Measurements from ENCODE around the gene USP8.
"Not testable (repeated sequence)": the region's sequence is repeated elsewhere in the genome, so short reads cannot be mapped to it uniquely, and the experiment has no call there.

Gene USP8

DNA sequence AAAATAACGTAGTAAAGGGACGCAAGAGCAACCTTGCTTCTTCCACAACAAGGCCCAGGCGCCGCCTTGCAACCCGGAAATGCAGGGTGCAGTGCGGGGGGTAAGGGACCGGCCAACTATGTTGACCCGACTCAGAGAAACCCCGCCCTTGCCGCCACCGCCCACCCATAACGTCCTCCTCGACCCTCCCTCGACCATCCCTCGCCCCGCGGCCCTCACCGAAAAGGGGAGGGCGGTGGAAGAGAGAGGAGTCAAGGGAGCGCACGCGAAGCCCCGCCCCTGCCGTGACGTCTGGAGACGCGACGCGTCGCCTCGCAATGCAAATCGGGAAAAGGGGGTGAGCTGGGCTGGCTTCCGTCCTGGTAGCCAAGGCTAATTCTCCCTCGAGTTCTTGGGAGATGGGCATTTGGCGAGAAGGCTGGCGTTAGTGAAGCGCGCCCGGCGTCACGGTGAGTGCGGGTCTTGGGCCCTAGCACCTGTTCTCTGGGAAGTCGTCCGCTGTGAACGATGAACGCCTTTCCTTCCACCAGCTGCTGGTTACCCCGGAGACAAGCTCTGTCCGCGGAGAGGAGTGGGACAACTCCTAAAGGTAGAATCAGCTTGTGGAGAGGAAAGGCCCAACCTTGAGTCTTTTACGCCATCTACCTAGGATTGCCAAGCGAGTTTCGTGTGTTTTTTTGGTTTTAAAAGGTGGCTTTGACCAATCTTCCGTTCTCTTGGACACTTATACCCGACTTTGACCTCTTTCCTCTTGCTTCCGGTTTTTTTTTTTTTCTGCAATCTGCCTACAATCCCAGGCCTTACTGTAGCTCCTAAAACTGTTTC is at the start of gene USP8:
Gene USP8, plus strand, starts transcription at position 340 of the 825 bp plus-strand sequence. CDS start 14,669 bp downstream, outside the sequence.
- DNase-seq = peak; percentile 92

DNA sequence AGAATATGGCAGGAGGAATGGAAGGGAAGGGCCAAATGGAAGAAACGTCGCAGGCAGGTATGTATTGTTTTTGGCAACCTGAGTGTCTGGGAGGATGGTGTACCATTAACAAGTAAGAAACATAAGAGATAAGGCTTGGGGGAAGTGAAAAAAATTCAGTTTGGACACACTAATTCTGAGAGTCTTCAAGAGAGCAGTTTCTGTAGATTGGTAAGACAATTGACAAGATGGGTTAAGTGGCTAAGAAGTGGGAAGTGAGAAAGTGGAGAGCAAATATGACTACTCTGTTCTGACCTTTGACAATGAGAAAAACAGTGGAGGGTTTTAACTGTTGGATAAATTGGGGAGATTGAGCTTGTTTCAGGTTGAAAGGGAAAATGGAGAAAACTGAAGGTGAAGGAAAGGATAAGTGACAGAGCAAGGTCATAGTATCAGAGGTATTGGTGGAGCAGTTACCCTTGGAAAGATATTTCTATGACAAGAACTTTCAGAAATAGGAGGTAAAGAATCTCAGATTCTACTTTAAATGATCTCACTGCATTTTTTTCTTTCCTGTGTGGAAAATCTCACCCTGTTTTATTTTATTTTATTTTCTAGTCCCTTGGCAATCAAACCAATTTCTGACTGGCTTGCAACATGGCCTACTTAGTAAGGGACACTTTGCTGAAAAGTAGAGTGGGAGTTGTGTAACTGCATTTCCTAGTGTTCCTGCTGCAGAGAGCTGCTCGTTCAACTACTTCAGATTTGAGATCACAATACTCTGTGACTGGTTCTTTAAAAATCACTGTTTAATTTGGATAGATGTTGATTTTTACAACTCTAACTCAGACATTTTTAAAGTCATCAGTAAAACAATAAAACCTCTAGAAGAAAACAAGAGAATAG is 46.1 kb upstream of the USP8 start:
- DNase-seq = no peak

GRCh38 chr15:50378776-50379175 is 45.4 kb upstream of the USP8 start:
- DNase-seq = no peak

- DNase-seq = not testable (repeated sequence)
Measured at GRCh38 chr15:50379413-50379812, 44.8 kb upstream of the USP8 start.

GRCh38 chr15:50380089-50380488 is 44.1 kb upstream of the USP8 start:
- no peak for DNase-seq

GRCh38 chr15:50381438-50381837 is 42.8 kb upstream of the USP8 start:
- no peak for DNase-seq

GRCh38 chr15:50382408-50382807 is 41.8 kb upstream of the USP8 start:
- not testable (repeated sequence) for DNase-seq

GRCh38 chr15:50390554-50391264 is 33.5 kb upstream of the USP8 start:
- no peak for DNase-seq

DNA sequence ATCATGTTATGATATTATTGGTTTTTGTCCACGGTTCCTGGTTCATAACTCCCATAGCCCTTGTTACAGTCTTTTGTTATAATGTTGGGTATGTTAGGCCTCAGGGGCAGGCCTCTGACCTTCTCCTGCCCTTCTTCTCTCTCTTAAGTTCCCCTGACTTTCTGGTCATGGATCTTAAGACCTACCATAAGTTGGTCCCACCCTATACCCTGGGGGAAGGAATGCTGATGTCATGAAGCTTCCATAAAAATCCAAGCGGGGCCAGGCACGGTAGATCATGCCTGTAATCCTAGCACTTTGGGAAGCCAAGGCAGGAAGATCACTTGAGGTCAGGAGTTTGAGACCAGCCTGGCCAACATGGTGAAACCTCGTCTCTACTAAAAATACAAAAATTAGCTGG is 32.6 kb upstream of the USP8 start:
- not testable (repeated sequence) for DNase-seq

- DNase-seq = no peak
Measured at GRCh38 chr15:50411870-50412269, 12.3 kb upstream of the USP8 start.

- no peak for DNase-seq
Measured at GRCh38 chr15:50414624-50415023, 9.6 kb upstream of the USP8 start.

DNA sequence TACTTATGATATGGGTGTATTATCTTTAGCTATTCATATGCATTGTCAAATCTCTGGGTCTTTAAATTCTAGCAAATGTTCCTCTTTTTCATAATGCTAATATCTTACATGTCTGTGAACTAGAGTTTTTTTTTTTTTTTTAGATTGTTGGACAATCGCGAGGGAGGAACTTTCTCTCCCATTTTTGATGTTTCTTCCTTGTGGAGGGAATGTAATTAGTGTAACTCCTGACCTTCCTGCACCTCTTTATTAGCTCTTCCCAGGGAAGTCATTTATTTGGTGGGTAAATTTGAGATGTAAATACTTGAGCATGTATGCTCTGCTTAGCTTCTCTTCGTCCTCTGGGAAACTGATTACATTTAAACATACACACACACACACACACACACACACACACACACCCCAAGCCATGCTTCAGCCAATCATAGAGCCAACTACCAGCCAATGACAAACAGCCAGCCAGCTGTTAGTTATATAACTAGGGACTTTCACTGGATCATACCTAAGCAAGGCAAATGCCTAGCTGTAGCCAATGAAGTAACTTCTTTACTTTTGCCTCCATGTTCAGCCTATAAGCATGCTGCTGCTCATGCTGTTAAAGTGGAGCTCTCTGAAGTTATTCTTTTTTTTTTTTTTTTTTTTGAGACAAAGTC is 8.3 kb upstream of the USP8 start:
- no peak for DNase-seq

DNA sequence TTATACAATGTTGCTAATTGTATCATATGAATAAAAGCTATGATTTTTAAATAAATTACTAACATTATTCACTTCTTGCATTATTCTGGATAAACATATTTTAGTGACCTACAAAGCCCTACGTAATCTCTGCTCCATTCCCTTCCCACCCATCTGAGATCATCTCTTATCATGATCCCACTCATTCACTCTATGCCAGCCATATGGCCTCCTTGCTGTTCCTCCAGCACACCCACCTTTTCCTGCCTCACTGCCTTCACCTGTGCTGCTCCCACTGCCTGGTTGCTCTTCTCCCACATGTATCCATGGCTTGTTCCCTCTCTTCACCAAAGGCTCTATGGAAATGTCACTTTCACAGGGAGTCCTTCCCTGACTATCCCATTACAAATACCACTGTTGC is 7.3 kb upstream of the USP8 start:
- no peak for DNase-seq

DNA sequence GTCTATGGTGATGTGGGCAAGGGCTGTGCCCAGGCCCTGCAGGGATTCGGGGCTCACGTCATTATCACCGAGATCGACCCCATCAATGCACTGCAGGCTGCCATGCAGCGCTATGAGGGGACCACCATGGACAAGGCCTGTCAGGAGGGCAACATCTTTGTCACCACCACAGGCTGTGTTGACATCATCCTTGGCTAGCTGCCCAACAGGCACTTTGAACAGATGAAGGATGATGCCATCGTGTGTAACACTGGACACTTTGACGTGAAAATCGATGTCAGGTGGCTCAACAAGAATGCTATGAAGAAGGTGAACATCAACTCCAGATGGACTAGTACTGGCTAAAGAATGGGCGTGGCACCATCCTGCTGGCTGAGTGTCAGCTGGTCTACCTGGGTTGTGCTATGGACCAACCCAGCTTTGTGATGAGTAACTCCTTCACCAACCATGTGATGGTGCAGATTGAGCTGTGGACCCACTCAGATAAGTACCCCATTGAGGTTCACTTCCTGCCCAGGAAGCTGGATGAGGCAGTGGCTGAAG is 6.1 kb upstream of the USP8 start:
- DNase-seq = no peak

DNA sequence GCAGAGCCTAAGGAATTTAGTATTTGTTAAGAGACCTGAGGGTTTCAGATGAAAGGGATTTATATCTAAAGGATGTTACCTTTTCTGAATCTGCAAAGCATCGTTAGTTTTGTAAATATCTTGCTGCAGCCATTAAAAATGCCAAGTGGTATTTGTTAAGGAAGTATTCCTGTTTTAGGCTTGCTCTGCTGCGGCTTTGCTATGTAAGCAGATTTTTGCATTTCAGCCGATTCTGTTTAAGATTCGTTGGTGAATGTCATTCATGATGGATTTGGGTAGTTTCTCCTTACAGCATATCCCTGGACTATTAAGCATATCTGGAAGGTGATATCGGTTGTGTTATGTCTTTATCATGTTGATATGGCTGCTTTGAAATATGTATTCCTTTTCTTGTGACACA is 1.0 kb downstream of the USP8 start:
- DNase-seq = no peak

GRCh38 chr15:50425678-50426246 is 1.6 kb downstream of the USP8 start:
- DNase-seq = not testable (repeated sequence)

DNA sequence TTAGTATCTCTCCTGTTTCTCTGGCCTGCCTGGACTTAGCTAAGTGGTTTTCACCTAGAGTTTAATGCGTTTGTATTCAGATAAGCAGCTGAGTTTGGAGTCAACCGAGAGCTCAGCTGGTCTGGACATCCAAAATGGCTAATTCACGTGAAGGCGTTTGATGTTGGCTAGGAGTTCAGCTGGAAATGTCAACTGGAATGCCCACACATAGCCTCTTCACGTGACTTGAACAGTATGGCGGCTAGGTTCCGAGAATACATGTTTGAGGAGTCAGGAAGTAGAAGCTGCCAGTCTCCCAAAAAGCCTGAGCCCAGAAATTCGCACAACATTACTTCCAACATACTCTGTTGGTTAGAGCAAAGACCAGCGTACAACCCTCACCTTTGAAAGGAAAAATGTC is 2.2 kb downstream of the USP8 start:
- no peak for DNase-seq

GRCh38 chr15:50431204-50431603 is 7.0 kb downstream of the USP8 start:
- DNase-seq = no peak

DNA sequence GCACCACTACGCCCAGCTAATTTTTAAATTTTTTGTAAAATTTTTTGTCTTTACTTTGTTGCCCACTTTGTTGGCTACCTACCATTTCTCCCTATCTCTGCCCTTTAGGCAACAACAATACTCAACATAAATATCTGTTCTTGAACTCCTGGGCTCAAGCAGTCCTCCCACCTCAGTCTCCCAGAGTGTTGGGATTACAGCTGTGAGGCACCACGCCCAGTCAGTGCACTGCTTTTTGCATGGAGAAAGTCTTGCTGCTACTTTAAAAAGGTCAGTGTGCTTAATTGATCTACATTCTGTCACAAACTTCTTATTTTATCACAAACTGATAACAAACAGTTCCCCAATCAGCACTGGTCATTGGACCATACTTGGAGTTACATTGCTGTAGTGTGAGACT is 8.0 kb downstream of the USP8 start:
- DNase-seq = no peak

DNA sequence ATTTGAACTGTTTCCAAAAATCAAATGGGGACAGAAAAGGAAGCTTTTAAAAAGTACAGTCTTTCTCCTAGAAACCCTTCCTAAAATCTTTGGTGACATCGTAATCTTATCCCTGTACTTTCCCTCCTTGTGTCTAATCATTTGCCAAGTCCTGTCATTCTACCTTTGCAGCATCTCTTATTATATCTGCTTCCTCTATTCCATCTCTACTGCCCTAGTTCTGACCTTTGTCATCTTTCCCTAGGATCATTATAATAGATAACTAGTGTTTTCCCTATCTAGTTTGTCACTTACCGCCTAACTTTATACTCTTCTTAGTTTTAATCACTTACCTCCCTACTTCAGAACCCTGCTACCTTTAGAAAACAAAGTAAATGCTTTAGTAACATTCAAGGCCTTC is 11.6 kb downstream of the USP8 start:
- DNase-seq = no peak

DNA sequence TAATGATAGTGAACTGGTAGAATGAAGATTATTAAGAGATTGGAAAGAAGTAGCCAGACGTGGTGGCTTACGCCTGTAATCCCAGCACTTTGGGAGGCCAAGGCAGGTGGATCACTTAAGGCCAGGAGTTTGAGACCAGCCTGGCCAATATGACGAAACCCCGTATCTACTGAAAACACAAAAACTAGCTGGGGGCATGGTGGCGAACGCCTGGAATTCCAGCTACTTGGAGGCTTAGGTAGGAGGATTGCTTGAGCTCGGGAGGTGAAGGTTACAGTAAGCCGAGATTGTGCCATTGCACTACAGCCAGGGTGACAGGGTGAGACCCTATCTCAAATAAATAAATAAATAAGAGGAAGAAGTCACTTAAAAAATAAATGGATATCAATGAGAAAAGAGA is 14.0 kb downstream of the USP8 start:
- no peak for DNase-seq

DNA sequence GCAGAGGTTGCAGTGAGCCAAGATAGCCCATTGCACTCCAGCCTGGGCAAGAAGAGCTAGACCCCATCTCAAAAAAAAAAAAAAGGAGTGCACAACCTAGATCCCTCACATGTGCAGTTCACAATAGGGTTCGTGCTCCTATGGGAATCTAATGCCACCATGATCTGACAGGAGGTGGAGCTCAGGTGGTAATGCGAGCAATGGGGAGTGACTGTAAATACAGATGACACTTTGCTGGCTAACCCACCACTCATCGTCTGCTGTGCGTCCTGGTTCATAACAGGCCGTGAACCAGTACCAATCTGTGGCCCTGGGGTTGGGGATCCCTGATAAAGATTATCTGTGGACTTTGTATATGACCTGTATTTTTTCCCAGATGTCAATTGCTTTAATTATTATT is 16.7 kb downstream of the USP8 start:
- DNase-seq = no peak

Data from activated CD4-positive, CD25-positive, alpha-beta regulatory T cell treated with anti-CD3 and anti-CD28 coated beads, Interleukin-2, amount 50 U/mL, for 72 hours (primary cell).